ENCODE measurements around the gene JMJD4. TPM values are rescaled to one million over a fixed set of nuclear protein-coding genes. Genes with fewer than 3 reads are reported as not detected.
A peak's percentile ranks its signal among the peaks of the same experiment; 100 is the strongest.

JMJD4 gene
- total RNA-seq, 3 donors from 2014 or later (not counting 1 experiment from before 2014, with no cell fraction given) = 8.8 to 12.4 (median 12.3) TPM

GRCh38 chr1:227773558-227773957, 38.5 kb upstream of the JMJD4 start:
- H3K27me3 Mint-ChIP-seq (ENCODE audit: low read depth in 2 of 2) = peaks cover 5 to 16% of the 10 kb centered on the region in 2 donors
- peaks cover 39% of the 10 kb centered on the region for H3K4me1 ChIP-seq (ENCODE audit: control insufficient read depth, insufficient read depth, low read length)
- H3K27me3 ChIP-seq (ENCODE audit: control insufficient read depth, insufficient read depth, low read length) = peaks cover 6% of the 10 kb centered on the region
- intact Hi-C loops (cut with micrococcal nuclease) = no loop called here
- 93% methylated on average over 14 of the region's 15 CpGs for WGBS (ENCODE audit: insufficient coverage)
- ATAC-seq (no peak), DNase-seq (no peak)
- no peaks in the 10 kb centered on the region for H3K9me3 ChIP-seq (ENCODE audit: control insufficient read depth, insufficient read depth, low read length)
- peaks cover 8% of the 10 kb centered on the region for H3K36me3 ChIP-seq (ENCODE audit: control insufficient read depth, insufficient read depth, low read length)
- peaks cover 50 to 53% of the 10 kb centered on the region in 2 donors for H3K4me1 Mint-ChIP-seq
- H3K36me3 Mint-ChIP-seq = no peaks in the 10 kb centered on the region
- no peak overlapping the region for H3K4me3 ChIP-seq (ENCODE audit: low read length)
- no peaks in the 10 kb centered on the region for H3K9me3 Mint-ChIP-seq
- H3K27ac Mint-ChIP-seq = peak overlapping the region; percentile 19 to 76
- TF ChIP-seq CTCF (IDR thresholded peaks at IDR 0.05) = no peak
- H3K27ac ChIP-seq (ENCODE audit: low read length) = no peak overlapping the region
- no peak overlapping the region for H3K4me3 Mint-ChIP-seq

- Mint-ChIP-seq H3K27ac (no peak overlapping the region), H3K4me3 (no peak overlapping the region), H3K9me3 (no peaks in the 10 kb centered on the region), H3K36me3 (no peaks in the 10 kb centered on the region), H3K4me1 (peaks cover 54 to 58% of the 10 kb centered on the region in 2 donors), H3K27me3 (ENCODE audit: low read depth in 2 of 2) (peaks cover 14 to 16% of the 10 kb centered on the region in 2 donors)
- ATAC-seq = no peak
- Histone ChIP-seq H3K36me3 (ENCODE audit: control insufficient read depth, insufficient read depth, low read length) (peaks cover 12% of the 10 kb centered on the region), H3K27ac (ENCODE audit: low read length) (no peak overlapping the region), H3K4me3 (ENCODE audit: low read length) (no peak overlapping the region), H3K9me3 (ENCODE audit: control insufficient read depth, insufficient read depth, low read length) (no peaks in the 10 kb centered on the region), H3K4me1 (ENCODE audit: control insufficient read depth, insufficient read depth, low read length) (peaks cover 52% of the 10 kb centered on the region), H3K27me3 (ENCODE audit: control insufficient read depth, insufficient read depth, low read length) (peaks cover 6% of the 10 kb centered on the region)
- DNase-seq = no peak
- intact Hi-C loops (cut with micrococcal nuclease) = no loop called here
- no peak for TF ChIP-seq CTCF (IDR thresholded peaks at IDR 0.05)
- 100% methylated on average over 4 of the region's 7 CpGs for WGBS (ENCODE audit: insufficient coverage)
These were observed 36.7 kb upstream of the JMJD4 start for GRCh38 chr1:227771771-227772170.

- Mint-ChIP-seq H3K27me3 (ENCODE audit: low read depth in 2 of 2) (peaks cover 14 to 16% of the 10 kb centered on the region in 2 donors), H3K4me3 (no peak overlapping the region), H3K4me1 (peaks cover 54 to 58% of the 10 kb centered on the region in 2 donors), H3K27ac (no peak overlapping the region), H3K9me3 (no peaks in the 10 kb centered on the region), H3K36me3 (no peaks in the 10 kb centered on the region)
- H3K36me3 ChIP-seq (ENCODE audit: control insufficient read depth, insufficient read depth, low read length) = peaks cover 11% of the 10 kb centered on the region
- intact Hi-C loops (cut with micrococcal nuclease) = no loop called here
- DNase-seq = no peak
- peaks cover 52% of the 10 kb centered on the region for H3K4me1 ChIP-seq (ENCODE audit: control insufficient read depth, insufficient read depth, low read length)
- no peak overlapping the region for H3K27ac ChIP-seq (ENCODE audit: low read length)
- H3K4me3 ChIP-seq (ENCODE audit: low read length) = no peak overlapping the region
- WGBS (ENCODE audit: insufficient coverage) = 97% methylated on average over 5 of the region's 8 CpGs
- ATAC-seq = no peak
- H3K9me3 ChIP-seq (ENCODE audit: control insufficient read depth, insufficient read depth, low read length) = no peaks in the 10 kb centered on the region
- TF ChIP-seq CTCF (IDR thresholded peaks at IDR 0.05) = no peak
- peaks cover 6% of the 10 kb centered on the region for H3K27me3 ChIP-seq (ENCODE audit: control insufficient read depth, insufficient read depth, low read length)
These were observed 36.2 kb upstream of the JMJD4 start for GRCh38 chr1:227771326-227771725.

- H3K27me3 ChIP-seq (ENCODE audit: control insufficient read depth, insufficient read depth, low read length) = peaks cover 6% of the 10 kb centered on the region
- intact Hi-C loops (cut with micrococcal nuclease) = no loop called here
- peaks cover 9% of the 10 kb centered on the region for H3K36me3 ChIP-seq (ENCODE audit: control insufficient read depth, insufficient read depth, low read length)
- Mint-ChIP-seq H3K27me3 (ENCODE audit: low read depth in 2 of 2) (peaks cover 14 to 16% of the 10 kb centered on the region in 2 donors), H3K36me3 (no peaks in the 10 kb centered on the region), H3K9me3 (no peaks in the 10 kb centered on the region), H3K4me1 (peaks cover 54 to 58% of the 10 kb centered on the region in 2 donors), H3K4me3 (no peak overlapping the region), H3K27ac (no peak overlapping the region)
- peaks cover 52% of the 10 kb centered on the region for H3K4me1 ChIP-seq (ENCODE audit: control insufficient read depth, insufficient read depth, low read length)
- WGBS (ENCODE audit: insufficient coverage) = 97% methylated on average over 13 of the region's 13 CpGs
- no peak for TF ChIP-seq CTCF (IDR thresholded peaks at IDR 0.05)
- DNase-seq (no peak), ATAC-seq (no peak)
- H3K27ac ChIP-seq (ENCODE audit: low read length) = no peak overlapping the region
- H3K4me3 ChIP-seq (ENCODE audit: low read length) = no peak overlapping the region
- no peaks in the 10 kb centered on the region for H3K9me3 ChIP-seq (ENCODE audit: control insufficient read depth, insufficient read depth, low read length)
These were observed 35.7 kb upstream of the JMJD4 start for GRCh38 chr1:227770812-227771211.
